Esophagus muscularis mucosa (tissue), 4 donors: ENCODE results near the gene PIGM. TPM values are rescaled to one million over a fixed set of nuclear protein-coding genes. Genes with fewer than 3 reads are reported as not detected.

Experiments used
- DNase-seq: peaks from one replicate; pipeline ENCODE4 v3.0.0-alpha.2; 2017; ENCODE audit errors: extremely low spot score
- H3K27ac ChIP-seq, 4 donors: fragments of 200-600 bp; sonication (generic); replicated peaks in 1 of 4; 1 replicate in 3 of 4; 2 replicates in 1 of 4; pipeline ENCODE4 v1.5.1; 2016 to 2019; ENCODE audit warnings: mild to moderate bottlenecking in 1 of 4
- H3K27me3 ChIP-seq, 4 donors: fragments of 200-600 bp; sonication (generic); one replicate each; pipeline versions ENCODE4 v1.5.1 to v1.6.0; 2016 to 2019
- H3K36me3 ChIP-seq, 4 donors: fragments of 200-600 bp; sonication (generic); one replicate each; pipeline ENCODE4 v1.5.1; 2016 to 2019
- H3K4me1 ChIP-seq, 4 donors: fragments of 200-600 bp; sonication (generic); one replicate each; pipeline ENCODE4 v1.5.1; 2016 to 2019
- H3K4me3 ChIP-seq, 4 donors: fragments of 200-600 bp; sonication (generic); 1 replicate in 2 of 4; 2 replicates in 2 of 4; pipeline ENCODE4 v1.5.1; 2016 to 2019; ENCODE audit warnings: mild to moderate bottlenecking in 4 of 4, moderate library complexity in 1 of 4
- H3K9me3 ChIP-seq, 4 donors: fragments of 200-600 bp; sonication (generic); 1 replicate in 3 of 4; 2 replicates in 1 of 4; pipeline ENCODE4 v1.5.1; 2016 to 2019
- CTCF ChIP-seq, 3 experiments: fragments of 200-600 bp in 2 of 3; fragments of 450-650 bp in 1 of 3; sonication (generic) in 2 of 3; IDR thresholded peaks; one replicate each; pipeline ENCODE4 v1.5.1; 2017 to 2019; ENCODE audit warnings: antibody characterized with exemption in 3 of 3, mild to moderate bottlenecking in 2 of 3, moderate library complexity in 1 of 3
- EP300 ChIP-seq: sonication (generic); formaldehyde crosslinking; IDR thresholded peaks from one replicate; pipeline ENCODE4 v1.6.1; 2017; ENCODE audit warnings: antibody characterized with exemption
- POLR2A ChIP-seq: fragments of 450-650 bp; IDR thresholded peaks from one replicate; pipeline ENCODE4 v1.6.1; 2017; ENCODE audit warnings: antibody characterized with exemption, moderate library complexity, mild to moderate bottlenecking, low read depth
- POLR2AphosphoS5 ChIP-seq, 2 donors: sonication (generic); formaldehyde crosslinking; IDR thresholded peaks; one replicate each; pipeline ENCODE4 v1.6.1; 2017; ENCODE audit warnings: antibody characterized with exemption in 2 of 2
- WGBS: methylation state at CpG from one replicate; pipeline ENCODE4 v1.1.5; 2018; 5-methylcytosine and 5-hydroxymethylcytosine counted together
- intact Hi-C: fragments of 100-400 bp; cut with DNase I; formaldehyde crosslinking; loops from one replicate; pipeline ENCODE4 v1.15.1; 2023
- total RNA-seq, 4 donors: library from RNA; depleted of rRNA; stranded (reverse); fragments of >200 nt; gene quantifications; one replicate each; pipeline versions ENCODE4 v1.1.0 to v1.2.1, GENCODE V29; 2016

PIGM gene
- total RNA-seq, 4 donors from 2014 or later: 2.8 to 4.9 (median 4.6) TPM

GRCh38 chr1:160043543-160043942 lies 11.8 kb upstream of the PIGM start:
- Histone ChIP-seq H3K4me3 (no peak overlapping the region), H3K9me3 (no peaks in the 10 kb centered on the region), H3K27me3 (no peaks in the 10 kb centered on the region), H3K4me1 (peaks cover 9 to 16% (median 14%) of the 10 kb centered on the region in 4 donors), H3K36me3 (no peaks in the 10 kb centered on the region), H3K27ac (no peak overlapping the region)
- DNase-seq: no peak
- intact Hi-C loops: no loop called here
- TF ChIP-seq POLR2A: no peak
- no peak for TF ChIP-seq CTCF (IDR thresholded peaks at IDR 0.05)
- no peak for TF ChIP-seq POLR2AphosphoS5 (IDR thresholded peaks at IDR 0.05)
- TF ChIP-seq EP300: no peak

DNA sequence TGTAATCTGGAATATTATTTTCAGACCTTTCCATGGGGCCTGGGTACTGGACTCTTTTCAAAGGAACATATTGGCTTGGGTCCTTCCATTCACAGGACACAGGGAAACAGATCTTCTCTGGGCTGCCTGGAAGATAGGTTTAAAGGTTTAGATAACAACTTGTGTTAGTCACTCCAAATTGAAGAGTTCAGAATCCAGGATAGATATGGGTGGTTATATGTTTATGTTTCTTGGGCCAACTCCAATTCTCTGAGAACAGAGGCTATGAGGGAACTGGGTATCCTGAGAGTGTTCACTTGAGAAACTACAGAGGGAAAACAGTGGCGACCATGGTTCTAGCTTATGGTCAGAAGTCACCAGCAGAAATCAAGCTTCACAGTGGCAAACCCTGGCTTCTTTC lies 8.7 kb upstream of the PIGM start:
- no peak for DNase-seq
- TF ChIP-seq POLR2A: no peak
- TF ChIP-seq CTCF (IDR thresholded peaks at IDR 0.05): no peak
- TF ChIP-seq POLR2AphosphoS5 (IDR thresholded peaks at IDR 0.05): no peak
- no peak for TF ChIP-seq EP300
- no peaks in the 10 kb centered on the region for H3K9me3 ChIP-seq
- intact Hi-C loops: no loop called here
- no peak overlapping the region for H3K27ac ChIP-seq
- H3K4me1 ChIP-seq: no peaks in the 10 kb centered on the region
- no peaks in the 10 kb centered on the region for H3K27me3 ChIP-seq
- WGBS: 76% methylated on average over 1 of the region's 1 CpG
- no peak overlapping the region for H3K4me3 ChIP-seq
- no peaks in the 10 kb centered on the region for H3K36me3 ChIP-seq

GRCh38 chr1:160032165-160032820 lies 503 bp upstream of the PIGM start:
- H3K27me3 ChIP-seq: no peaks in the 10 kb centered on the region
- peak overlapping the region; percentile 70 to 83 (median 74) for H3K27ac ChIP-seq
- intact Hi-C loops: loop anchor here (5.0 kb wide), 1 partner anchor 250 kb away; the partner anchor contains the start of gene DUSP23
- no peak for DNase-seq
- H3K9me3 ChIP-seq: no peaks in the 10 kb centered on the region
- WGBS: 2% methylated on average over 18 of the region's 18 CpGs
- no peaks in the 10 kb centered on the region for H3K36me3 ChIP-seq
- peaks cover 14 to 36% (median 28%) of the 10 kb centered on the region in 4 donors for H3K4me1 ChIP-seq
- peak overlapping the region; percentile 63 to 86 (median 76) for H3K4me3 ChIP-seq
- TF ChIP-seq CTCF (IDR thresholded peaks at IDR 0.05) (peak in 1 of 3 experiments; percentile 2), POLR2A (no peak)

DNA sequence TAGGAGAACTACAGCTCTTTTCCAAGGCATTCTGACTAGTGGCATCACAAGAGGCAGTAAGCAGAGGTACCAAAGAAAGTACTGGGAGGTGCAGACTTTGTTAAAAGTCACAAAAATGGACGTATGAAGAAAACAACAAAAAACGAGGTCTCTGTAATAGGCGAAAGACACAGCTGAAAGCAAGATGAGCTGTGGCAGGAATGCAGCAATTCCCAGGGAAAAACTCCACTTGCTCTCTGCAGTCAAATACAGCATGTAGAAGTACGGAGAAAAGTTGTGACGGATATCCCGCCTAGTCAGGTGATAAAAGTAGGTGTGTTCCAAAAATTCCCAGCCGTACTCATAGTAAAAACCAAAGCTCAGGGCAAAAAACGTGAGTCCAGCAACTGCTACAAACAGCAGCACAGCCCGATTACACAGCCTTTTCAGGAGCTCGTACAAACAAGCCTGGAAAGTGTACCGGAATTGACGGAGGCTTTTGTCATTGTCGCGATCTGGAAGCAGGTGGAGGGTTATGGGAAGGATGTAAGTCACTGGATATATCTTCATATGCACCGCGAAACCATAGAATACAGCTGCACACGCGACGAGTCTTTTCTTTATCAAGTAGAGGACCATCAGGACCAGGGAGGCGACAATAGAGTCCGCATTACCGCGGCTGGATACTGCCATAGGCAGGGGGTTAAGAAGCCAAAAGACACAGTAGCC lies 979 bp downstream of the PIGM start:
- Histone ChIP-seq H3K4me3 (peak overlapping the region; percentile 63 to 86 (median 76)), H3K9me3 (no peaks in the 10 kb centered on the region), H3K27ac (peak overlapping the region; percentile 70 to 83 (median 74)), H3K36me3 (no peaks in the 10 kb centered on the region), H3K27me3 (no peaks in the 10 kb centered on the region), H3K4me1 (peaks cover 14 to 36% (median 28%) of the 10 kb centered on the region in 4 donors)
- DNase-seq: no peak
- intact Hi-C loops: loop anchor here (5.0 kb wide), 1 partner anchor 249 kb away; the partner anchor contains the start of gene DUSP23
- WGBS: 5% methylated on average over 23 of the region's 23 CpGs
- no peak for TF ChIP-seq CTCF (IDR thresholded peaks at IDR 0.05)
- no peak for TF ChIP-seq EP300
- peak in 1 of 2 donors; percentile 14 for TF ChIP-seq POLR2AphosphoS5 (IDR thresholded peaks at IDR 0.05)
- TF ChIP-seq POLR2A: no peak
